HepG2 (cell line): Measurements from ENCODE around the gene FCHO2. TPM values are rescaled to one million over a fixed set of nuclear protein-coding genes. Genes with fewer than 3 reads are reported as not detected.

Experiments
- ATAC-seq: fragments of 200-7000 bp; cut with Tn5 transposase; 3 replicates; pipeline ENCODE4 v1.9.1; 2020; ENCODE audit warnings: mild to moderate bottlenecking, moderate library complexity
- BruUV-seq: library from RNA; stranded (reverse); fragments of 400-500 nt; replicated peaks from 2 replicates; lab custom pipeline; 2021; lab: Mats Ljungman, UMichigan
- CTCF ChIA-PET: fragments of 300-600 bp; formaldehyde crosslinking; extraction: SDS; loops from one replicate; lab custom pipeline; 2021; ENCODE audit warnings: low total read pairs, inconsistent platforms, low intra/inter-chr PET ratio; lab: Yijun Ruan, JAX
- POLR2A ChIA-PET: fragments of 350-600 bp; sonication (Branson Sonifier 250); formaldehyde crosslinking; loops from one replicate; lab custom pipeline; 2020; ENCODE audit warnings: antibody characterized with exemption, inconsistent platforms; lab: Yijun Ruan, JAX
- DNase-seq: peaks from one replicate; pipeline ENCODE4 v3.0.0-alpha.2; 2015; ENCODE audit warnings: low spot score
- FAIRE-seq: peaks from 3 replicates; lab custom pipeline; 2011; peaks lifted over from hg19 to GRCh38; lab: Jason Lieb, UNC
- H2AFZ ChIP-seq: one replicate; pipeline ENCODE4 v1.6.1; 2011; ENCODE audit warnings: low read length, inconsistent platforms
- H3K27ac ChIP-seq: fragments of 300-600 bp; 3 replicates; pipeline ENCODE4 v1.8.0; 2011; ENCODE audit warnings: mixed run types, mild to moderate bottlenecking, mixed read lengths, low read length, inconsistent platforms; ENCODE audit not compliant: insufficient read depth; ENCODE audit errors: extremely low read length
- H3K27me3 ChIP-seq, 2 experiments: fragments of 200-600 bp in 1 of 2; 2 replicates in 1 of 2; 3 replicates in 1 of 2; pipeline versions ENCODE4 v1.6.0 to v1.8.0; 2011; ENCODE audit warnings: low read length in 2 of 2, mild to moderate bottlenecking in 2 of 2, moderate library complexity in 2 of 2, inconsistent platforms in 1 of 2; ENCODE audit not compliant: insufficient read depth in 2 of 2, control insufficient read depth in 1 of 2
- H3K36me3 ChIP-seq, 2 experiments: fragments of 200-600 bp in 1 of 2; replicated peaks in 1 of 2; 2 replicates in 1 of 2; 3 replicates in 1 of 2; pipeline versions ENCODE4 v1.5.1 to v1.8.0; 2011; ENCODE audit warnings: low read length in 2 of 2, inconsistent platforms in 1 of 2; ENCODE audit not compliant: insufficient read depth in 2 of 2, control insufficient read depth in 1 of 2
- H3K4me1 ChIP-seq: 2 replicates; pipeline ENCODE4 v1.5.1; 2012; ENCODE audit warnings: low read length, inconsistent platforms; ENCODE audit not compliant: insufficient read depth
- H3K4me2 ChIP-seq: 2 replicates; pipeline ENCODE4 v1.6.0; 2011; ENCODE audit warnings: low read depth, low read length, inconsistent platforms
- H3K4me3 ChIP-seq, 3 experiments: fragments of 200-600 bp in 1 of 3; sonication (generic), shearing (Covaris generic) in 1 of 3; replicated peaks in 1 of 3; 2 replicates each; pipeline ENCODE4 v1.5.1; 2011 to 2016; ENCODE audit warnings: low read length in 3 of 3, inconsistent platforms in 2 of 3, low read depth in 2 of 3, mild to moderate bottlenecking in 2 of 3, control low read depth in 1 of 3, mixed read lengths in 1 of 3; ENCODE audit not compliant: insufficient read depth in 1 of 3
- H3K79me2 ChIP-seq: one replicate; pipeline ENCODE4 v1.6.1; 2011; ENCODE audit warnings: low read length, inconsistent platforms; ENCODE audit not compliant: insufficient read depth
- H3K9ac ChIP-seq: 2 replicates; pipeline ENCODE4 v1.6.0; 2011; ENCODE audit warnings: mild to moderate bottlenecking, low read depth, low read length, inconsistent platforms; ENCODE audit not compliant: insufficient read depth
- H3K9me3 ChIP-seq: 2 replicates; pipeline ENCODE4 v1.5.1; 2012; ENCODE audit warnings: mild to moderate bottlenecking, low read length
- H4K20me1 ChIP-seq: 2 replicates; pipeline ENCODE4 v1.6.0; 2011; ENCODE audit warnings: inconsistent platforms, mild to moderate bottlenecking, low read length, moderate library complexity; ENCODE audit not compliant: insufficient read depth
- GZF1 ChIP-seq: sonication (generic); formaldehyde crosslinking; IDR thresholded peaks from 2 replicates; pipeline ENCODE4 v1.5.1; 2020; ENCODE audit warnings: mild to moderate bottlenecking, missing genetic modification reagents
- ZNF253 ChIP-seq: sonication (generic); formaldehyde crosslinking; IDR thresholded peaks from 2 replicates; pipeline ENCODE4 v1.8.0; 2022; ENCODE audit warnings: mild to moderate bottlenecking, missing genetic modification reagents, borderline replicate concordance
- ZNF333 ChIP-seq: sonication (generic); formaldehyde crosslinking; IDR thresholded peaks from 2 replicates; pipeline ENCODE4 v1.4.0; 2020; ENCODE audit warnings: mild to moderate bottlenecking, missing genetic modification reagents, borderline replicate concordance
- ZNF446 ChIP-seq: sonication (generic); formaldehyde crosslinking; IDR thresholded peaks from 2 replicates; pipeline ENCODE4 v1.5.0; 2020; ENCODE audit warnings: mild to moderate bottlenecking, missing genetic modification reagents
- ZNF772 ChIP-seq: sonication (generic); formaldehyde crosslinking; IDR thresholded peaks from 2 replicates; pipeline ENCODE4 v1.5.0; 2020; ENCODE audit warnings: mild to moderate bottlenecking, missing genetic modification reagents
- ZNF816 ChIP-seq: sonication (generic); formaldehyde crosslinking; IDR thresholded peaks from 2 replicates; pipeline ENCODE4 v1.8.0; 2022; ENCODE audit warnings: missing genetic modification reagents, mild to moderate bottlenecking, borderline replicate concordance
- WGBS: methylation state at CpG from one replicate; pipeline ENCODE4 v1.1.6; 2017; ENCODE audit warnings: low lambda C conversion rate; 5-methylcytosine and 5-hydroxymethylcytosine counted together
- in situ Hi-C: cut with HindIII; loops from 2 replicates; pipeline ENCODE4 v1.10.0; 2017; ENCODE audit warnings: low pct_unique_long_range_greater_than_20kb; ENCODE audit not compliant: extremely low pct_ligation_motif_present
- intact Hi-C: fragments of 100-400 bp; cut with micrococcal nuclease; formaldehyde crosslinking; loops from one replicate; pipeline ENCODE4 v1.10.0; 2022; ENCODE audit not compliant: unreplicated experiment
- polyA plus RNA-seq, 8 experiments: library from polyadenylated mRNA; depleted of rRNA in 3 of 8; stranded (reverse) in 7 of 8; unstranded in 1 of 8; fragments of >200 nt; fragmentation: Illumina TruSeq in 4 of 8; extraction: Trizol in 4 of 8; gene quantifications; 2 replicates each; pipeline versions ENCODE4 v1.2.1 to v1.2.3, GENCODE V29; 2011 to 2016; ENCODE audit warnings: low read depth in 4 of 8, missing spikeins in 1 of 8, mixed read lengths in 1 of 8; ENCODE audit not compliant: insufficient read depth in 1 of 8
- total RNA-seq, 5 experiments: library from RNA; depleted of rRNA; stranded (reverse); fragments of >200 nt; fragmentation: Illumina TruSeq; extraction: Trizol; gene quantifications; 2 replicates each; pipeline ENCODE4 v1.2.3, GENCODE V29; 2016; ENCODE audit warnings: low read depth in 1 of 5
- TF ChIP-seq, protein P1 (sequence below): sonication (generic); formaldehyde crosslinking; IDR thresholded peaks from 2 replicates; pipeline ENCODE4 v1.8.1; 2023; ENCODE audit warnings: mild to moderate bottlenecking, missing genetic modification reagents, borderline replicate concordance
- TF ChIP-seq, protein P2 (sequence below): sonication (generic); formaldehyde crosslinking; conservative IDR thresholded peaks from 2 replicates; pipeline ENCODE4 v1.4.0; 2020; ENCODE audit warnings: missing genetic modification reagents
- TF ChIP-seq, protein P3 (sequence below): sonication (generic); formaldehyde crosslinking; IDR thresholded peaks from 2 replicates; pipeline ENCODE4 v1.4.0; 2020; ENCODE audit warnings: mild to moderate bottlenecking, missing genetic modification reagents
- TF ChIP-seq, protein P4 (sequence below): sonication (generic); formaldehyde crosslinking; IDR thresholded peaks from 2 replicates; pipeline ENCODE4 v1.4.0; 2020; ENCODE audit warnings: missing genetic modification reagents

FCHO2 gene
- total and polyA plus RNA-seq, 2 of the 13 experiments (the other 11 are each of a cell fraction or from before 2014, with no cell fraction given) = 11.6 to 17.3 TPM

DNA sequence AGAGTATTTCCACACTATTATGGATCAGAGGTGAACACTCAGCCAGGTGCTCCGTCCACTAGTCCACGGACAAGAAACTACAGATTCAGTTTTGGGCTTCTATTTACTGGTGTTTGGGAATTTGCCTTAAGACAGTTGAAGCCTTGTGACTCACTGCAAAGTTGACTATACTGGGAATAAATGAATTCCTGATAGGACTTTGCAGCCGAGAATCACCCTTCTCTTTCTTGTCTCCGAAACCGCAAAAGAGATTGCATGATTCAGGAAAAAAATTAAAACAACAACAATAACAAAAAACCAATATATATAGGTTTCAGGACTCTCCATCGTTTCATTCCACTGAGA lies 165.2 kb downstream of the FCHO2 start:
- H2AFZ ChIP-seq = no peak overlapping the region
- peaks cover 11 to 85% of the 10 kb centered on the region in 2 experiments for H3K27me3 ChIP-seq
- H3K4me2 ChIP-seq = peak overlapping the region; percentile 64; the same call in 1 of the 2 replicates
- ATAC-seq (no peak), DNase-seq (no peak), FAIRE-seq (no peak)
- POLR2A ChIA-PET = no interaction called here
- no peaks in the 10 kb centered on the region for H3K36me3 ChIP-seq
- no peaks in the 10 kb centered on the region for H3K9me3 ChIP-seq
- no peaks in the 10 kb centered on the region for H3K79me2 ChIP-seq
- peaks cover 6% of the 10 kb centered on the region; the same call in 1 of the 2 replicates for H3K4me1 ChIP-seq
- intact Hi-C loops (no loop called here), in situ Hi-C loops (no loop called here)
- no peak overlapping the region for H3K9ac ChIP-seq
- no peak overlapping the region for H3K4me3 ChIP-seq
- TF ChIP-seq ZNF253 (CRISPR knock-in tag) = no peak
- no peak for TF ChIP-seq ZNF333
- H4K20me1 ChIP-seq = no peaks in the 10 kb centered on the region
- CTCF ChIA-PET = no interaction called here
- no TSS peak for BruUV-seq
- H3K27ac ChIP-seq = no peak overlapping the region
- 41% methylated on average over 6 of the region's 6 CpGs for WGBS

DNA sequence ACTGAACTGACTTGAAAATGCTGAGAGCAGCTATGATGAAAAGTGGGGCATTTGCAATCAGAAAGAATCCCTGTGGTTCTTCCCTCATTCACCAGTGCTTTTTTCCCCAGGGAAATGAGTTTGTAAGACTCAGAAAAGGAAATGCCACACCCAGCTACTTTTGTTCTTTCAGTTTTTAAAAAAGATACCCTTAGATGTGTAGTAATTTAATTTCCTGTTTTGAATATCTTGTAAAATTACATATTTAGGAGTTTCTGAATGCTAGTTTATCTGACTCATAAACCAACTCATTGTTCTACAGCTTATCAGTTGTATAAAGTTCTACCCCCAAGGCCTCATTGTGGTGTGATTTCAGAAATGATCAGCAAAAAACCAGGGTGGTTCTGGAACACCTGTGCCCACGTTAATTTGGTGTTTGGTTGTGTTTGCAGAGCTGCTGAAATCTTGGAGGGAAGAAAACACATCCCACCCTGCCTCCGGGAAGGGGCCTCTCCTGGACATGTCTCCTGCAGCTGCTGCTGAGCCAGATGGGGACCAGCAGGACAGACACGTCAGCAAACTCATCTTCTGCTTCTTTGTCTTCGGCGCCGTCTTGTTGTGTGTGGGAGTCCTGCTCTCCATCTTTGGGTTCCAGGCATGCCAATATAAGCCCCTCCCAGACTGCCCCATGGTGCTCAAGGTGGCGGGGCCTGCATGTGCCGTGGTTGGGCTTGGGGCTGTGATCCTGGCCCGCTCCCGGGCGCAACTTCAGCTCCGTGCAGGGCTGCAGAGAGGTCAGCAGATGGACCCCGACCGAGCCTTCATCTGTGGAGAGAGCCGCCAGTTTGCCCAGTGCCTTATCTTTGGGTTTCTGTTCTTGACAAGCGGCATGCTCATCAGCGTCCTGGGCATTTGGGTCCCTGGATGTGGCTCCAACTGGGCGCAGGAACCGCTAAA lies 167.3 kb downstream of the FCHO2 start:
- in situ Hi-C loops = no loop called here
- Histone ChIP-seq H3K9me3 (no peaks in the 10 kb centered on the region), H3K4me3 (no peak overlapping the region), H3K9ac (no peak overlapping the region), H3K36me3 (no peaks in the 10 kb centered on the region), H3K4me2 (no peak overlapping the region), H3K79me2 (no peaks in the 10 kb centered on the region), H2AFZ (no peak overlapping the region), H4K20me1 (no peaks in the 10 kb centered on the region), H3K4me1 (peaks cover 6% of the 10 kb centered on the region; the same call in 1 of the 2 replicates), H3K27me3 (peaks cover 11 to 72% of the 10 kb centered on the region in 2 experiments), H3K27ac (no peak overlapping the region)
- POLR2A ChIA-PET = no interaction called here
- DNase-seq (no peak), FAIRE-seq (no peak), ATAC-seq (no peak)
- BruUV-seq = no TSS peak
- WGBS = 11% methylated on average over 7 of the region's 19 CpGs
- intact Hi-C loops = no loop called here
- CTCF ChIA-PET = no interaction called here
- TF ChIP-seq ZNF772 (CRISPR knock-in tag) (no peak), ZNF816 (CRISPR knock-in tag) (no peak), ZNF446 (CRISPR knock-in tag) (no peak), GZF1 (CRISPR knock-in tag) (no peak)
- TF ChIP-seq, protein P1, sequence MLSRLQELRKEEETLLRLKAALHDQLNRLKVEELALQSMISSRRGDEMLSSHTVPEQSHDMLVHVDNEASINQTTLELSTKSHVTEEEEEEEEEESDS (CRISPR knock-in tag) = no peak
- TF ChIP-seq, protein P2, sequence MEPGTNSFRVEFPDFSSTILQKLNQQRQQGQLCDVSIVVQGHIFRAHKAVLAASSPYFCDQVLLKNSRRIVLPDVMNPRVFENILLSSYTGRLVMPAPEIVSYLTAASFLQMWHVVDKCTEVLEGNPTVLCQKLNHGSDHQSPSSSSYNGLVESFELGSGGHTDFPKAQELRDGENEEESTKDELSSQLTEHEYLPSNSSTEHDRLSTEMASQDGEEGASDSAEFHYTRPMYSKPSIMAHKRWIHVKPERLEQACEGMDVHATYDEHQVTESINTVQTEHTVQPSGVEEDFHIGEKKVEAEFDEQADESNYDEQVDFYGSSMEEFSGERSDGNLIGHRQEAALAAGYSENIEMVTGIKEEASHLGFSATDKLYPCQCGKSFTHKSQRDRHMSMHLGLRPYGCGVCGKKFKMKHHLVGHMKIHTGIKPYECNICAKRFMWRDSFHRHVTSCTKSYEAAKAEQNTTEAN (CRISPR knock-in tag) = no peak
- TF ChIP-seq, protein P3, sequence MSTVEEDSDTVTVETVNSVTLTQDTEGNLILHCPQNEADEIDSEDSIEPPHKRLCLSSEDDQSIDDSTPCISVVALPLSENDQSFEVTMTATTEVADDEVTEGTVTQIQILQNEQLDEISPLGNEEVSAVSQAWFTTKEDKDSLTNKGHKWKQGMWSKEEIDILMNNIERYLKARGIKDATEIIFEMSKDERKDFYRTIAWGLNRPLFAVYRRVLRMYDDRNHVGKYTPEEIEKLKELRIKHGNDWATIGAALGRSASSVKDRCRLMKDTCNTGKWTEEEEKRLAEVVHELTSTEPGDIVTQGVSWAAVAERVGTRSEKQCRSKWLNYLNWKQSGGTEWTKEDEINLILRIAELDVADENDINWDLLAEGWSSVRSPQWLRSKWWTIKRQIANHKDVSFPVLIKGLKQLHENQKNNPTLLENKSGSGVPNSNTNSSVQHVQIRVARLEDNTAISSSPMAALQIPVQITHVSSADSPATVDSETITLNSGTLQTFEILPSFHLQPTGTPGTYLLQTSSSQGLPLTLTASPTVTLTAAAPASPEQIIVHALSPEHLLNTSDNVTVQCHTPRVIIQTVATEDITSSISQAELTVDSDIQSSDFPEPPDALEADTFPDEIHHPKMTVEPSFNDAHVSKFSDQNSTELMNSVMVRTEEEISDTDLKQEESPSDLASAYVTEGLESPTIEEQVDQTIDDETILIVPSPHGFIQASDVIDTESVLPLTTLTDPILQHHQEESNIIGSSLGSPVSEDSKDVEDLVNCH (CRISPR knock-in tag) = no peak
- TF ChIP-seq, protein P4, sequence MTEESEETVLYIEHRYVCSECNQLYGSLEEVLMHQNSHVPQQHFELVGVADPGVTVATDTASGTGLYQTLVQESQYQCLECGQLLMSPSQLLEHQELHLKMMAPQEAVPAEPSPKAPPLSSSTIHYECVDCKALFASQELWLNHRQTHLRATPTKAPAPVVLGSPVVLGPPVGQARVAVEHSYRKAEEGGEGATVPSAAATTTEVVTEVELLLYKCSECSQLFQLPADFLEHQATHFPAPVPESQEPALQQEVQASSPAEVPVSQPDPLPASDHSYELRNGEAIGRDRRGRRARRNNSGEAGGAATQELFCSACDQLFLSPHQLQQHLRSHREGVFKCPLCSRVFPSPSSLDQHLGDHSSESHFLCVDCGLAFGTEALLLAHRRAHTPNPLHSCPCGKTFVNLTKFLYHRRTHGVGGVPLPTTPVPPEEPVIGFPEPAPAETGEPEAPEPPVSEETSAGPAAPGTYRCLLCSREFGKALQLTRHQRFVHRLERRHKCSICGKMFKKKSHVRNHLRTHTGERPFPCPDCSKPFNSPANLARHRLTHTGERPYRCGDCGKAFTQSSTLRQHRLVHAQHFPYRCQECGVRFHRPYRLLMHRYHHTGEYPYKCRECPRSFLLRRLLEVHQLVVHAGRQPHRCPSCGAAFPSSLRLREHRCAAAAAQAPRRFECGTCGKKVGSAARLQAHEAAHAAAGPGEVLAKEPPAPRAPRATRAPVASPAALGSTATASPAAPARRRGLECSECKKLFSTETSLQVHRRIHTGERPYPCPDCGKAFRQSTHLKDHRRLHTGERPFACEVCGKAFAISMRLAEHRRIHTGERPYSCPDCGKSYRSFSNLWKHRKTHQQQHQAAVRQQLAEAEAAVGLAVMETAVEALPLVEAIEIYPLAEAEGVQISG (CRISPR knock-in tag) = no peak
